ENCODE results near the gene TSTD2.
"Not testable (repeated sequence)": the region's sequence is repeated elsewhere in the genome, so short reads cannot be mapped to it uniquely, and the experiment has no call there.

Gene TSTD2

GRCh38 chr9:97629156-97629555 is 4.0 kb downstream of the TSTD2 start:
- no peak for DNase-seq

DNA sequence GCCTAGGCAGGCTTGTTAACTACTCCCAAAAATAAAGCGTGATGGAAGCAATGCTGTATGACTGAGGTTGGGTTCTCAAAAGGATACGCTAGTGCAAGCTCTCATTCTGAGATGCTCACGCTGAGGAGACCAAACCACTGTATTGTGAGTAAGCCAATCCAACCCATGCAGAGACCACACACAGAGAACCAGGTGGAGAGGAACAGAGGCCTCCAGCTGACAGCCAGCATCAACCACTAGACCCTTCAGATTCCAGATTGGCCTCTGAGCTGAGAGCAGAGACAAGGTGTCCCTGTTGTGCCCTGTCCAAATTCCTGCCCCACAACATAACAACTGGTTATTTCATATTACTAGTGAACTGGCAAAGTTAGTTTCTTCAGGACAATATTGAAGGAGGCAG is 4.5 kb downstream of the TSTD2 start:
- no peak for DNase-seq

DNA sequence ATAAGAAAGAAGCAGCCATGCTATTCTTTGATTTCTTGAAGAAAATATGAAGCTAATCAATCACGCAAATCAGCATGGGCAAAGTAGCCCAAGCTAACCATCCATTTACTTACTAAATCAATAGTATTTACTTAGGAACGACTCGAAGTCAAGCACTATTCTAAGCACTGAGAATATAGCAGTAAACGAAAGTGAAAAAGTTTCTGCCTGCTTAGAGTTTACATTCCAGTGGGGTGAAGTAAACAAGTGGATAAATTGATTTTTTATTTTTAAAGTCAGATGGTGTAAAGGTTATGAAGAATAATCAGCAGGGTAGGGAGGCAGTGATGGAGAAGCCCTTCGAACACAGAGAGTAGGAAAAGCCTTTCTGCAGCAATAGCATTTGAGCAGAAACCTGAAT is 5.5 kb downstream of the TSTD2 start:
- DNase-seq, result no peak

GRCh38 chr9:97625620-97626019 is 7.5 kb downstream of the TSTD2 start:
- no peak for DNase-seq

- DNase-seq, result no peak
Observed at GRCh38 chr9:97623946-97624345, 9.2 kb downstream of the TSTD2 start.

- not testable (repeated sequence) for DNase-seq
Observed at GRCh38 chr9:97622483-97622882, 10.7 kb downstream of the TSTD2 start.

- DNase-seq, result not testable (repeated sequence)
Observed at GRCh38 chr9:97620063-97620462, 13.1 kb downstream of the TSTD2 start.

- no peak for DNase-seq
Observed at GRCh38 chr9:97617939-97618416, 15.2 kb downstream of the TSTD2 start.

- DNase-seq, result peak; percentile 51
Observed at GRCh38 chr9:97615439-97616072, 17.6 kb downstream of the TSTD2 start.

DNA sequence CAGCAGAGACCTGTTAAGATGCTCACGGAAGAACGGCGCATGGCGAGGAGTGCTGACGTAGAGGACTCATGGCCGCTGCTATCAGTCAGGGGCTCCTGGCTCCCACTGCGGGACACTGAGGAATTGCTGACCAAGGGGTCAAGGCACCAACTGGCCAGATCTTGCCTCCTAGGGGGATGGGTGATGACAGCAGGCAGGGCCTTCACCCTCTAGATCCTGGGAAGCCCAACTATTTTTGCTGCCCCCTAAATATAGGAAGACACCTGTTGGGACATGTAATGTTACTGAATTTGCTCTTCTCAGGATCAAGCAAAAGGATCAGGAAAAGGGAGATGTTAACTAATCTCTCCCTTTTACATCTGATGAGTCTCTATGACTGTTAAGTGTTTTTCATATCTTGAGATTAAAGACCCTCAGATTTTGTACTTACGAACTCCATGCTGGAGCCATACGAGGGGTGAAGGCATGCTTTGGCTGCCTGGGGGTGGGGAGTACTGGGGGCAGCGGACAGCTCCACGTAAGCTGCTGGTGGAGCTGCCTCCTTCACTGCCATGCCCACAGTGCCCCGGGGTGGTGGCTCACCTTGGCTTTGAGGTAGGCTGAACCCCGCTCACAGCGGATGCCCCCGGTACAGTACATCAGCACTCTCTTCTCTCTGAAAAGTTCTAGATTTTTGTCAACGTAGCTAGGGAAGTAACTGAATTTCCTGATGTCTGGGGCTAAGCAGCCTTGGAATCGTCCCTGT is 28.1 kb downstream of the TSTD2 start:
- no peak for DNase-seq

GRCh38 chr9:97602430-97602829 is 30.7 kb downstream of the TSTD2 start:
- DNase-seq, result no peak

DNA sequence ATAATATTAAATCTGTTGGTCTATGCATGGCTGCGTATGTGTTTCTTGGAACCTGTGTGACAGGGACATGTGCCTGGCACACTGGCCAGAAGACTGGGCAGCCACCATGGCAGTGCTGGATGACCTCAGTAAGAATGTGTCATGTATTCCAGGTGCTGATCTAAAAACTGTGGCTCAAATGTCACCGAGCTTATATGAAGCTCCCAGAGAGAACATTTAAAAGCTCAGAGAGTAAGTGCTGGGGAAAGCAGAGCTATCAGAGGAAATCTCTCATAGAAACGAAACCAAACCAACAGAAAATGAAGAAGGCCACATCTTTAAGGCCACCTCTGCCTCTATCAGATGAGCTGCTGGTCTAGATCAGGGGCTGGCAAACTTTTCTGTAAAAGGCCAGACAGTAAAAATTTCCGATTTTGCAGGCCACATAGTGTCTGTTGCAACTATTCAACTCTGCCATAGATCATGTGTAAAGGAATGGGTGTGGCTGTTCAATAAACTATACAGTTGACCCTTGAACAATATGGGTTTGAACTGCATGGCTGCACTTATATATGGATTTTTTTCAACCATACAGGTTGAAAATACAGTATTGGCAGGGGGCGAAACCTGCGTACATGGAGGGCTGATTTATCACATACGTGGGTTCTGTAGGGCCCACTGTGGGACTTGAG is 31.8 kb downstream of the TSTD2 start:
- no peak for DNase-seq

DNA sequence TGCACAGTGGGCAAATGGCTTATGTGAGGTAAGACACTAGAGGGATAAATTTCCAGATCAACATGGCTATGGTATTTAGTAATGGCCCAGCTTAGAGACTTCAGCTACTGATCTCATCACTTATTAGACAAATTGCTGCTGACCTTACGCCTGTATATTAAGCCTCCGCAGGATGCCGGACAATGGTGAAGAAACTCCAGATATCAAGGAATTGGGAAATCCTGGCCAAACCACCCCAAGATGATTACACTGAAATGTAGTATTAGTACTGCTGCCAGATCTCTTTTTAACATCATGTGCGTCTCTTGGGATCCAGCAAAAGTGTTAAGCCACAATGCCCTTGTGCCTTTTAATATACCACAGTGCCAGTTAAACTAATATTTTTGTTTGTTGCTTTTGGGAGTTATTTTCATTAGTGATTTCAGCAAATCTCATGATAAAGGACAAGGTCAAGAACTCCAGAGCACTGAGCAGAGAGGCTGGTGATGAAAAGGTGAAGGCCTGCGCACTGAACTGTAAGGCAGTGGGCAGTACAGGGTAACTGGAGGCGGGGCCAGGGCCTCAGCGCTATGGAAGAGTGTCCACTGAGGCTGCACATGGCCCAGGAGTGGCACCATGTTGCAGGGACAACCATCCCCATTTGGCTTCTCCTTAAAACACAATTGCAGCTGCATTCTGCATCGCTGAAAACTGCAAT is 32.5 kb downstream of the TSTD2 start:
- no peak for DNase-seq

GRCh38 chr9:97599314-97599846 is 33.8 kb downstream of the TSTD2 start:
- no peak for DNase-seq

DNA sequence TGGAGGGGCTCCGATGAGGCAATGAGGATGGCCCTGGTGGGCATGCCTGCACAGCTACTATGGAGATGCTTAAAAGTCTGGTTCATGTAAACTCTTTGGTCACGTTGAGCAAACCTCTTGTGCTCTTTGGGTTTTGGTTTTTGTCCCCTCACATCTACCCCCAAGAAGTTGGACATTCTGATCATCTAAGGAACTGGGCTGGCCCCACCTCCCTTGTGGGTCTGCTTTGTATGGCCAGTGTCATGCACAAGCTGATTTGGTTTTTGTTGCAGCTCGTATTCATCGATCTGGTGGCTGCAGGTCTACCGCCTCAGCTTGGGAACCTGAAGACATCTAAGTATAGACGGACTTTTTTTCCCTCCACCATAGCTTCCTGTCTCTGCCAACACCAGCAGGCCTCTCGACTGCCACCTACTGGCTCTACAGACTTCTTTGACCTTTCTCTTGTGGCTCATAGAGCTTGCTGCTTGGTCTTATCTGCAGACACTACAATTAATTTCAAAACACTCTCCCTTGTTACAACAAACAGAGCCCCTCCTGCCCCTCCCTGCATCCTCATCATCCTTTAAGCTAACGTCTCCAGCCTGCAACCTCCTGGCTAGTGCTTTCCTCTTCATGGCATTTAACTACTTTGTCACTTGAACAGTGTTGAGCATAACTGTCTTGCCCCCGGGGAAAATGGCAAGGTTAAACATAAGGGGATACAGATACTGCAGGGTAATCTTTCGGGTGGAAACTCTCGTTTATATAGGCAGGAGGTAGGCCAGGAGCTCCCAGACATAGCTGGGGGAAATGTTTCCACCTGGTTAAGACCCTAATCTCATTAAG is 34.5 kb downstream of the TSTD2 start:
- DNase-seq, result peak; percentile 68

DNA sequence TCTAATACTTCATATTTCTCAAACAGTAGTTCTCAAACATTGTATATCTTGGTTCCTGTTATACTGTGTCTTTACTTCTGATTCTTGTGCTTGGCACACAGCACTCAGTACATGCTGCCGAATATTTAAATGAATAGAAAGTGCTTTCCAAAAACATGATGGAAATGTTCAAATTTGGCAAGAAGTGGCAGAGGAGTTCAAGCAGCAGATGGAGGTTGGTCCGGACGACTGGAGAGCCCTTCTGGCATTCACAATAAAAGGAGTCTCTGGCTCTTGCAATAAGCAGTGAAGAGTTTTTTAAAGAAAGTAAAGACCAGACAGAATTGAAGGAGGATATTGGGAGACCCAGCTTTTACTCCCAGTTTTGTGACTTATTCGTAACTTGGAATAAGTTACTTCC is 36.3 kb downstream of the TSTD2 start:
- DNase-seq, result no peak

DNA sequence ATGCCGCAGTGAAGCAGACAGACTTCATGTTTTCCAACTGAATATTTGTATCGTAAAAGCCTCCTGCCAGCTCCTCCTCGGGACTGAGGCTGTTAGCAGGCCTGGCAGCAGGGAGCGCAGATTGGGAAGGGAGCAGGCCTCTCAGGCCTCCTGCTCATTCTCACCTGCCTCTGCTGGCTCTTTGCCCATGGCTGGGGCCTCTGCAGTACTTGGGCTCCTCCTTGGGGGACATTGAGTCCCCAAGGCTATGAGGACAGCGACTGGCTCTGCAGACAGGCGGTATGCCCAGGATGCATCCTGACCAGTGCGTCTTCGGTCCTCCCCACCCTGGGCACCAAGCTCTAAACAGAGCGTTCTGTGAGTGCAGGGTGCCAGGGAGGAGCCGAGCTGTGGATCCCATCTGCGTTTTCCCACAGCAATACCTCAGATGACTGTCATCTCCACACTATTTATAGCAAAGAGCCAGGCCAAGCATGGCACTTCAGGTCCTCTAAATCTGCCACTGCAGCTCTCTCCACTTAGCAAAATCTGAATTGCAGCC is 38.7 kb downstream of the TSTD2 start:
- DNase-seq, result no peak

DNA sequence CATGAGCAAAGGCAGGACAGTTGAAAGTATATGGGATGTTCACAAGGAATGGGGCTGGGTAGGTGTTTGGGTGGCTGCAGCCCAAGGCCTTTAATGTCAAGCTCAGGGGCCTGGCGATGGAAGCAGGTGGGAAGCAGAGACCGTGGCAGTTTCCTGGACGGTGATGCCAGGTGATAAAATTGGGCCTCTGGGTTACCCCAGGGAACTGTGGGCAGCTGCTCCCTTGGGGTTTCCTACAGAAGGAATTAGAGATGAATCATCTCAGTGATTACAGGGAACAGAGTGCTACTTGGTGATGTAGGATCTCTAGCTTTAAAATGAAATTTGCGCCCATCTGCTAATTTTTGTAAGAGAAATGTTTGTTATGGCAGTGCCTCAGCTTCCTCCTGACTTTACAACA is 39.2 kb downstream of the TSTD2 start:
- DNase-seq, result no peak

DNA sequence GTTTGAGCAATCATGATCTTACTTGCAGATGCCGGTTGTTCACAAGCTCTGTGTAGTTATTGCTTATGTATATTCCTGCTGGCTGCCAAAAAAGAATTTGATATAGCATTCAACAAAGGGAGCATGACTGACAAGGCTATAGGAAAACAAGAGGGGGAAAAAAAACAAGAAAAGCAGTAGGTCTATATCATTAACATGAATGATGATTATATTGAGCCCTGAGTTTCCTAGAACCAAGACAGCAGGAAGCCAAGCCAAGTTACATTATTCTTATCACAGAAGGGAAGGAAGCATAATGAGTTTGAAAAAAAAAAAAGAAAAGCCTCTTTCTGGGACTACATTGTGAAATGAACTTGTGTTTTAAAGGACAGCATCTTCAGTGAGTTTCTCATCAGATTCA is 41.0 kb downstream of the TSTD2 start:
- DNase-seq, result no peak

DNA sequence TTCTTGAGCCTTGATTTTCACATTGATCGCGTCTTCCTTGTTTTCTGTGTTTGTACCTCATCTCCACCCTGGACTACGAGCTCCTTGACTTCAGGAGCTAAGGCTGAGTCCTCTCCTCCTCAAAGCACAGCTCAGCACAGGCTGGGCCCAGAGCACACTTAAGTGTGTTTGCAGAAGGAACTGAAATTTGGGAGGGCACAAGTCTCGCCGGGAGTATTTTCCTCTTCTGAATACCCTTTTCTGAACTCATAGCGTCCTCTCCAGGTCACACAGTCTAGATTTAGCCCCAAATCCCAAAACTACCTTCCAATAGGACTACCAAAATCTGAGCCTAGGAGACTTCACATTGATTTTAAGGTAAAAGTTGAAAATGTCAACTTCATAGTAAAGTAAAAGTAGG is 41.6 kb downstream of the TSTD2 start:
- DNase-seq, result no peak

- not testable (repeated sequence) for DNase-seq
Observed at GRCh38 chr9:97586909-97587308, 46.3 kb downstream of the TSTD2 start.

DNA sequence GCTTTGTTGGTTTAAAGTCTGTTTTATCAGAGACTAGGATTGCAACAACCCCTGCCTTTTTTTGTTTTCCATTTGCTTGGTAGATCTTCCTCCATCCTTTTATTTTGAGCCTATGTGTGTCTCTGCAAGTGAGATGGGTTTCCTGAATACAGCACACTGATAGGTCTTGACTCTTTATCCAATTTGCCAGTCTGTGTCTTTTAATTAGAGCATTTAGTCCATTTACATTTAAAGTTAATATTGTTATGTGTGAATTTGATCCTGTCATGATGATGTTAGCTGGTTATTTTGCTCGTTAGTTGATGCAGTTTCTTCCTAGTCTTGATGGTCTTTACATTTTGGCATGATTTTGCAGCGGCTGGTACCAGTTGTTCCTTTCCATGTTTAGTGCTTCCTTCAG is 48.4 kb downstream of the TSTD2 start:
- not testable (repeated sequence) for DNase-seq
